DND-41 (cell line): ENCODE measurements around the gene EPHB2.

Source experiments
- ATAC-seq: fragments of 200-7000 bp; cut with Tn5 transposase; 3 replicates; pipeline ENCODE4 v1.9.1; 2021; ENCODE audit warnings: low read depth; ENCODE audit not compliant: insufficient read depth
- DNase-seq: peaks from one replicate; pipeline ENCODE4 v3.0.0-alpha.2; 2020
- H2AFZ ChIP-seq: 2 replicates; pipeline ENCODE4 v1.6.0; 2012; ENCODE audit warnings: low read depth, low read length
- H3K27ac ChIP-seq: 2 replicates; pipeline ENCODE4 v1.5.1; 2012; ENCODE audit warnings: low read length, inconsistent platforms
- H3K27me3 ChIP-seq: fragments of 200-600 bp; sonication (generic); 2 replicates; pipeline ENCODE4 v1.6.0; 2012; ENCODE audit warnings: low read length, mild to moderate bottlenecking, inconsistent platforms; ENCODE audit not compliant: insufficient read depth, poor library complexity
- H3K36me3 ChIP-seq: 2 replicates; pipeline ENCODE4 v1.5.1; 2012; ENCODE audit warnings: low read length, inconsistent platforms; ENCODE audit not compliant: insufficient read depth
- H3K4me1 ChIP-seq: 2 replicates; pipeline ENCODE4 v1.5.1; 2012; ENCODE audit warnings: mild to moderate bottlenecking, low read length; ENCODE audit not compliant: insufficient read depth
- H3K4me2 ChIP-seq: 2 replicates; pipeline ENCODE4 v1.6.0; 2012; ENCODE audit warnings: mild to moderate bottlenecking, moderate library complexity, low read length, inconsistent platforms; ENCODE audit not compliant: insufficient read depth
- H3K4me3 ChIP-seq, 2 experiments: fragments of 200-600 bp in 1 of 2; shearing (Covaris generic) in 1 of 2; 2 replicates each; pipeline ENCODE4 v1.5.1; 2012 to 2016; ENCODE audit warnings: inconsistent platforms in 2 of 2, low read length in 2 of 2, mild to moderate bottlenecking in 2 of 2, low read depth in 1 of 2, moderate library complexity in 1 of 2
- H3K79me2 ChIP-seq: 2 replicates; pipeline ENCODE4 v1.6.0; 2012; ENCODE audit warnings: low read length, inconsistent platforms; ENCODE audit not compliant: insufficient read depth
- H3K9ac ChIP-seq: 2 replicates; pipeline ENCODE4 v1.6.0; 2012; ENCODE audit warnings: low read depth, mild to moderate bottlenecking, inconsistent platforms, low read length, moderate library complexity
- H3K9me3 ChIP-seq: 2 replicates; pipeline ENCODE4 v1.5.1; 2012; ENCODE audit warnings: low read length, moderate library complexity, mild to moderate bottlenecking, inconsistent platforms; ENCODE audit not compliant: insufficient read depth, severe bottlenecking
- H4K20me1 ChIP-seq: 2 replicates; pipeline ENCODE4 v1.6.0; 2012; ENCODE audit warnings: low read length; ENCODE audit not compliant: insufficient read depth
- EZH2 ChIP-seq: IDR thresholded peaks from 3 replicates; pipeline ENCODE4 v1.6.1; 2012; ENCODE audit warnings: borderline replicate concordance, low read depth, mild to moderate bottlenecking, moderate library complexity, low read length, inconsistent platforms; ENCODE audit not compliant: severe bottlenecking
- TF ChIP-seq, protein P1 (sequence below): IDR thresholded peaks from 2 replicates; pipeline ENCODE4 v1.5.1; 2012; ENCODE audit warnings: borderline replicate concordance, low read length, moderate library complexity, mild to moderate bottlenecking; ENCODE audit not compliant: poor library complexity, severe bottlenecking; ENCODE audit errors: extremely low read depth

Gene EPHB2

DNA sequence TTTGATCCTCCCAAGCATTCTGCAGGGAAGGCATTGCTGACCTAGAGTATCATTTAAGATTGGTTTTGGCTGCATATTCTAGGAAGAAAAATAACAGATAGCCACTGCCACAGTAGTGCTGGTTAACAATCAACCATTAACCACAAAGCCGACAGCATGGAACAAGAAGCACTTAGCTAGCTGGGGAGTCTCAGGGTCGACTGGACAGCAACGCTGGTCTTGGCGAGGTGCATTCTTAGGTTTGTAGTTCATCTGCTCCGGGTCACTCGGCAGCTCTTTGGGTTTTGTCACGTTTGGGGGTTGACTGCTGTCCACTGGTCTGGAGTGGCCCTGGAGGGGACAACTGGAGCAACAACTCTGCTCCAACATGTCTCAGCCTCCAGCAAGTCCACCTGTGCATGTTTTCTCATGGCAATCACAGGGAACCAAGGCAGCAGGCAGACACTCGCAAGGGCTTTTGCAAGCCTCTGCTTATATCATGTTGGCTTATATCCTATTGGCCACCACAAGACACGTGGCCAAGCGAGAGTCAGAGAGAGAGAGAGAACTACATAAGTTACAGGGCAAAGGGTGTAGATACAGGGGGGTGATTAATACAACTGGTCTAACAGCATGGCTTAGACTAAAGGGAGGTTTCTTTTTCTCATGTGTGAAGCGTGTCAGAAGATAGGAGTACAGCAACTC is 162.5 kb downstream of the EPHB2 start:
- no peak overlapping the region for H3K4me2 ChIP-seq
- no peak for ATAC-seq

DNA sequence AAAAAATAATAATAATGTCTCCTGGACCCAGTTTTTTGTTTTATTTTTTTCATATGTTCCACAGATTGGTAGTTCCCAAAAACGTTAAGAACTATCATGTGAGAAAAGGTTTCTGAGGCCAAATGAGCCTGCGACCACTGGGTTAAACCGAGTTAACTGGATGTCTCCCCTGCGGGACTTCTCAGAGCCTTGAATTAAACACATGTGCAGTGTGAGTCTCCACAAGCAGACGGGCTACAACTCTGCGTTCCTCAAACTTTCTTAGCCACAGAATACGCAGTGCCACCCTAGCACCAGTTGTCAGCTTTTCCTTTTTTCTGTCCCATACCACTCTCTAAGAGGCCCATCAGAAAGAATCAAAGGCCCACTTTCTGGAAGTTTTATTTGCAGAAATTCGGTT is 164.1 kb downstream of the EPHB2 start:
- Histone ChIP-seq H3K79me2 (no peaks in the 10 kb centered on the region), H2AFZ (no peak overlapping the region), H3K27ac (no peak overlapping the region), H3K4me1 (no peaks in the 10 kb centered on the region), H3K4me2 (no peak overlapping the region), H3K9ac (no peak overlapping the region), H3K9me3 (no peaks in the 10 kb centered on the region), H3K4me3 (no peak overlapping the region), H3K36me3 (no peaks in the 10 kb centered on the region), H3K27me3 (peaks cover 25% of the 10 kb centered on the region), H4K20me1 (peaks cover 4% of the 10 kb centered on the region; the same call in 1 of the 2 replicates)
- TF ChIP-seq EZH2: no peak
- TF ChIP-seq, protein P1, sequence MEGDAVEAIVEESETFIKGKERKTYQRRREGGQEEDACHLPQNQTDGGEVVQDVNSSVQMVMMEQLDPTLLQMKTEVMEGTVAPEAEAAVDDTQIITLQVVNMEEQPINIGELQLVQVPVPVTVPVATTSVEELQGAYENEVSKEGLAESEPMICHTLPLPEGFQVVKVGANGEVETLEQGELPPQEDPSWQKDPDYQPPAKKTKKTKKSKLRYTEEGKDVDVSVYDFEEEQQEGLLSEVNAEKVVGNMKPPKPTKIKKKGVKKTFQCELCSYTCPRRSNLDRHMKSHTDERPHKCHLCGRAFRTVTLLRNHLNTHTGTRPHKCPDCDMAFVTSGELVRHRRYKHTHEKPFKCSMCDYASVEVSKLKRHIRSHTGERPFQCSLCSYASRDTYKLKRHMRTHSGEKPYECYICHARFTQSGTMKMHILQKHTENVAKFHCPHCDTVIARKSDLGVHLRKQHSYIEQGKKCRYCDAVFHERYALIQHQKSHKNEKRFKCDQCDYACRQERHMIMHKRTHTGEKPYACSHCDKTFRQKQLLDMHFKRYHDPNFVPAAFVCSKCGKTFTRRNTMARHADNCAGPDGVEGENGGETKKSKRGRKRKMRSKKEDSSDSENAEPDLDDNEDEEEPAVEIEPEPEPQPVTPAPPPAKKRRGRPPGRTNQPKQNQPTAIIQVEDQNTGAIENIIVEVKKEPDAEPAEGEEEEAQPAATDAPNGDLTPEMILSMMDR: no peak
- no peak for DNase-seq
- no peak for ATAC-seq

More for the DNA sequence above, 162.5 kb downstream of the EPHB2 start:
- TF ChIP-seq, protein P1: no peak
- TF ChIP-seq EZH2: no peak
- Histone ChIP-seq H4K20me1 (no peaks in the 10 kb centered on the region), H3K36me3 (no peaks in the 10 kb centered on the region), H3K4me3 (no peak overlapping the region), H3K27me3 (peaks cover 22% of the 10 kb centered on the region), H3K79me2 (no peaks in the 10 kb centered on the region), H3K4me1 (no peaks in the 10 kb centered on the region), H3K9ac (no peak overlapping the region), H3K9me3 (no peaks in the 10 kb centered on the region), H3K27ac (no peak overlapping the region), H2AFZ (no peak overlapping the region)
- no peak for DNase-seq

DNA sequence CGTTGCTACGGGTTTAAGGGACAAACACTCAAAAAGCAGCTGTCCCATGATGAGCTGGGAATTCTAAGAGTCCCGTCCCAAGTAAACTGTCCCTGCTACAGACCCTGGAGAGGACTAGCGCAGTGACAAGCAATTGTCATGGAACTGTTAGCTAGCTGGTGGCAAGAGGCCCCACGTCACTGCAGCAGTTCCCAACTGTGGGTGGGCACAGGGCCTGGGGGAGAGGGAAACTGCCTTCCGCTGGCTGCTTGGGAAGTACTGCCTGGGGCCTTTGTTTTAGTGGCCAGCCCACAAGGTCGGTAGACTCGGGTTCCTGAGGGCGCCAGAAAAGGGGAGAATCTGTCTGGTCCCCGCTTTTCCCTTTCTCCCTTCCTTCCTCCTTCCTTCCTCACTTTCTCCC is 164.6 kb downstream of the EPHB2 start:
- Histone ChIP-seq H3K9ac (no peak overlapping the region), H3K4me2 (no peak overlapping the region), H2AFZ (no peak overlapping the region), H3K4me3 (no peak overlapping the region), H3K79me2 (no peaks in the 10 kb centered on the region), H3K4me1 (no peaks in the 10 kb centered on the region), H3K9me3 (no peaks in the 10 kb centered on the region), H3K27ac (no peak overlapping the region), H3K27me3 (peaks cover 29% of the 10 kb centered on the region), H3K36me3 (no peaks in the 10 kb centered on the region), H4K20me1 (peaks cover 8% of the 10 kb centered on the region; the same call in 1 of the 2 replicates)
- TF ChIP-seq, protein P1: no peak
- no peak for TF ChIP-seq EZH2
- ATAC-seq (no peak), DNase-seq (no peak)
